Fibroblast of lung (primary cell): ENCODE data around the gene SGK1. TPM values are rescaled to one million over a fixed set of nuclear protein-coding genes. Genes with fewer than 3 reads are reported as not detected.
"Not testable (repeated sequence)": the region's sequence is repeated elsewhere in the genome, so short reads cannot be mapped to it uniquely, and the experiment has no call there.

Experiments
- DNase-seq, 2 donors: peaks; one replicate each; pipeline versions ENCODE4 v3.0.0 to v3.0.0-alpha.2; 2010; ENCODE audit warnings: low read depth in 2 of 2
- H2AFZ ChIP-seq: 2 replicates; pipeline ENCODE4 v1.5.1; 2012; ENCODE audit warnings: low read length, control low read depth, inconsistent platforms
- H3K27ac ChIP-seq: 2 replicates; pipeline ENCODE4 v1.5.1; 2011; ENCODE audit warnings: low read length, control low read depth; ENCODE audit not compliant: insufficient read depth
- H3K27me3 ChIP-seq: 2 replicates; pipeline ENCODE4 v1.5.1; 2011; ENCODE audit warnings: mild to moderate bottlenecking, low read length; ENCODE audit not compliant: control insufficient read depth, insufficient read depth
- H3K36me3 ChIP-seq: 2 replicates; pipeline ENCODE4 v1.5.1; 2011; ENCODE audit warnings: low read length; ENCODE audit not compliant: control insufficient read depth, insufficient read depth
- H3K4me1 ChIP-seq: 2 replicates; pipeline ENCODE4 v1.5.1; 2011; ENCODE audit warnings: low read length; ENCODE audit not compliant: control insufficient read depth, insufficient read depth; ENCODE audit errors: extremely low read depth
- H3K4me2 ChIP-seq: 2 replicates; pipeline ENCODE4 v1.5.1; 2011; ENCODE audit warnings: low read length, control low read depth; ENCODE audit not compliant: insufficient read depth; ENCODE audit errors: extremely low read depth
- H3K4me3 ChIP-seq, 4 experiments: fragments of 200-600 bp in 1 of 4; sonication (generic) in 1 of 4; replicated peaks in 1 of 4; 2 replicates each; pipeline ENCODE4 v1.5.1; 2011 to 2016; ENCODE audit warnings: low read length in 4 of 4, low read depth in 3 of 4, mild to moderate bottlenecking in 3 of 4, control low read depth in 2 of 4, inconsistent platforms in 1 of 4, mixed read lengths in 1 of 4; ENCODE audit not compliant: insufficient read depth in 1 of 4; ENCODE audit errors: control extremely low read depth in 1 of 4
- H3K79me2 ChIP-seq: 2 replicates; pipeline ENCODE4 v1.5.1; 2012; ENCODE audit warnings: mild to moderate bottlenecking, low read length, inconsistent platforms; ENCODE audit not compliant: control insufficient read depth, insufficient read depth
- H3K9ac ChIP-seq: 2 replicates; pipeline ENCODE4 v1.5.1; 2011; ENCODE audit warnings: mild to moderate bottlenecking, low read length, control low read depth; ENCODE audit not compliant: insufficient read depth
- H3K9me3 ChIP-seq: 2 replicates; pipeline ENCODE4 v1.5.1; 2012; ENCODE audit warnings: low read depth, low read length; ENCODE audit not compliant: control insufficient read depth, insufficient read depth
- H4K20me1 ChIP-seq: 2 replicates; pipeline ENCODE4 v1.5.1; 2011; ENCODE audit warnings: low read length; ENCODE audit not compliant: control insufficient read depth, insufficient read depth; ENCODE audit errors: extremely low read depth
- CTCF ChIP-seq, 2 donors: IDR thresholded peaks in 1 of 2; conservative IDR thresholded peaks in 1 of 2; 1 replicate in 1 of 2; 2 replicates in 1 of 2; pipeline ENCODE4 v1.5.1; 2011 to 2012; ENCODE audit warnings: low read length in 2 of 2, control low read depth in 1 of 2, inconsistent platforms in 1 of 2, low read depth in 1 of 2, mild to moderate bottlenecking in 1 of 2
- EZH2 ChIP-seq: IDR thresholded peaks from 2 replicates; pipeline ENCODE4 v1.5.1; 2012; ENCODE audit warnings: low read length, control low read depth, mild to moderate bottlenecking; ENCODE audit errors: missing control alignments
- polyA plus RNA-seq, 2 donors: library from polyadenylated mRNA; depleted of rRNA in 1 of 2; stranded (reverse) in 1 of 2; unstranded in 1 of 2; fragments of >200 nt; gene quantifications; 2 replicates each; pipeline ENCODE4 v1.2.1, GENCODE V29; 2011 to 2012; ENCODE audit warnings: missing spikeins in 1 of 2
- total RNA-seq: library from RNA; depleted of rRNA; stranded (reverse); fragments of >200 nt; gene quantifications from 2 replicates; pipeline ENCODE4 v1.2.1, GENCODE V29; 2014

SGK1 gene
- total and polyA plus RNA-seq, 2 donors (not counting 1 experiment from before 2014, with no cell fraction given): 132 to 154 TPM

GRCh38 chr6:134308800-134309199 is 9.1 kb downstream of the SGK1 start:
- no peak overlapping the region for H3K27ac ChIP-seq
- H3K4me1 ChIP-seq: peaks cover 5% of the 10 kb centered on the region
- no peaks in the 10 kb centered on the region for H3K27me3 ChIP-seq
- no peak overlapping the region for H3K4me2 ChIP-seq
- H3K9ac ChIP-seq: no peak overlapping the region
- DNase-seq: no peak
- H3K36me3 ChIP-seq: no peaks in the 10 kb centered on the region
- no peaks in the 10 kb centered on the region for H3K79me2 ChIP-seq
- no peak overlapping the region for H3K4me3 ChIP-seq
- no peak for TF ChIP-seq CTCF (conservative IDR thresholded peaks at IDR 0.05 in 1 of 2, IDR thresholded peaks at IDR 0.05 in 1 of 2; ENCODE audit: low read depth in 1 of 2, low read length in 2 of 2)
- TF ChIP-seq EZH2: no peak
- no peaks in the 10 kb centered on the region for H4K20me1 ChIP-seq
- no peaks in the 10 kb centered on the region for H3K9me3 ChIP-seq
- H2AFZ ChIP-seq: no peak overlapping the region

- no peaks in the 10 kb centered on the region for H4K20me1 ChIP-seq
- no peak overlapping the region for H3K9ac ChIP-seq
- no peak overlapping the region for H3K4me3 ChIP-seq
- H3K4me2 ChIP-seq: no peak overlapping the region
- H3K27ac ChIP-seq: no peak overlapping the region
- H3K79me2 ChIP-seq: no peaks in the 10 kb centered on the region
- no peak for DNase-seq
- TF ChIP-seq EZH2 (no peak), CTCF (conservative IDR thresholded peaks at IDR 0.05 in 1 of 2, IDR thresholded peaks at IDR 0.05 in 1 of 2; ENCODE audit: low read depth in 1 of 2, low read length in 2 of 2) (no peak)
- no peak overlapping the region for H2AFZ ChIP-seq
- no peaks in the 10 kb centered on the region for H3K27me3 ChIP-seq
- no peaks in the 10 kb centered on the region for H3K36me3 ChIP-seq
- peaks cover 7% of the 10 kb centered on the region for H3K4me1 ChIP-seq
- H3K9me3 ChIP-seq: no peaks in the 10 kb centered on the region
These were observed 10.0 kb downstream of the SGK1 start for GRCh38 chr6:134307870-134308269.

- TF ChIP-seq EZH2 (no peak), CTCF (conservative IDR thresholded peaks at IDR 0.05 in 1 of 2, IDR thresholded peaks at IDR 0.05 in 1 of 2; ENCODE audit: low read depth in 1 of 2, low read length in 2 of 2) (no peak)
- H2AFZ ChIP-seq: no peak overlapping the region
- H3K79me2 ChIP-seq: no peaks in the 10 kb centered on the region
- H3K4me2 ChIP-seq: no peak overlapping the region
- no peaks in the 10 kb centered on the region for H4K20me1 ChIP-seq
- no peak overlapping the region for H3K9ac ChIP-seq
- no peaks in the 10 kb centered on the region for H3K27me3 ChIP-seq
- no peak for DNase-seq
- no peaks in the 10 kb centered on the region for H3K9me3 ChIP-seq
- H3K4me3 ChIP-seq: no peak overlapping the region
- H3K4me1 ChIP-seq: peaks cover 7% of the 10 kb centered on the region
- H3K36me3 ChIP-seq: no peaks in the 10 kb centered on the region
- no peak overlapping the region for H3K27ac ChIP-seq
These were observed 10.8 kb downstream of the SGK1 start for GRCh38 chr6:134307075-134307474.

GRCh38 chr6:134304381-134304780 is 13.5 kb downstream of the SGK1 start:
- H3K9me3 ChIP-seq, H3K79me2 ChIP-seq, H3K4me1 ChIP-seq, H3K27ac ChIP-seq, H4K20me1 ChIP-seq, H2AFZ ChIP-seq, H3K27me3 ChIP-seq, H3K4me3 ChIP-seq, H3K4me2 ChIP-seq, H3K9ac ChIP-seq, H3K36me3 ChIP-seq: not testable (repeated sequence)
- peak in 1 of 2 donors; percentile 28 for DNase-seq
